ENCODE results near the gene ACBD4. TPM values are rescaled to one million over a fixed set of nuclear protein-coding genes. Genes with fewer than 3 reads are reported as not detected.

Gene ACBD4
- total and polyA plus RNA-seq, 4 donors = 4.4 to 51.4 (median 44.9) TPM

GRCh38 chr17:45132320-45132571 lies 3.2 kb upstream of the ACBD4 start, which contains the start of gene PLCD3:
PLCD3 (minus strand) TSS chr17:45132515; CDS start chr17:45132410, 105 bp downstream.
- no peaks in the 10 kb centered on the region for H3K9me3 ChIP-seq (ENCODE audit: control insufficient read depth in 4 of 4, low read length in 3 of 4)
- H3K9ac ChIP-seq (ENCODE audit: low read depth in 1 of 2, low read length in 2 of 2) = peak within 1 kb of the TSS; percentile 29 to 85
- TF ChIP-seq FOXA2 (IDR thresholded peaks at IDR 0.05) = no peak
- TF ChIP-seq RAD21 (IDR thresholded peaks at IDR 0.05) = no peak
- TF ChIP-seq GABPA (IDR thresholded peaks at IDR 0.05 in 1 of 2, conservative IDR thresholded peaks at IDR 0.05 in 1 of 2) = no peak
- TF ChIP-seq NR2F2 (IDR thresholded peaks at IDR 0.05) = no peak
- TF ChIP-seq HNF4G (IDR thresholded peaks at IDR 0.05) = no peak
- TF ChIP-seq HNF4A (conservative IDR thresholded peaks at IDR 0.05) = no peak
- peaks cover 2 to 32% (median 20%) of the 10 kb centered on the region in 4 donors for H3K4me1 ChIP-seq (ENCODE audit: control insufficient read depth in 4 of 4, insufficient read depth in 4 of 4, low read length in 3 of 4)
- no peaks in the 10 kb centered on the region for H3K27me3 ChIP-seq (ENCODE audit: control insufficient read depth in 4 of 4, insufficient read depth in 4 of 4, low read length in 3 of 4)
- peak within 1 kb of the TSS; percentile 84 to 98 for H3K27ac ChIP-seq (ENCODE audit: low read depth in 1 of 2, low read length in 2 of 2)
- peaks cover 0 to 1% (median 0%) of the 10 kb centered on the region in 4 donors for H3K36me3 ChIP-seq (ENCODE audit: control insufficient read depth in 4 of 4, insufficient read depth in 3 of 4, low read depth in 1 of 4, low read length in 3 of 4)
- peak within 1 kb of the TSS; percentile 61 to 88 (median 81) for H3K4me3 ChIP-seq (ENCODE audit: low read depth in 1 of 3, low read length in 3 of 3)
- no peak for DNase-seq (ENCODE audit: low spot score)
- WGBS = 1% methylated on average over 36 of the region's 36 CpGs

- Histone ChIP-seq H3K9me3 (ENCODE audit: control insufficient read depth in 4 of 4, low read length in 3 of 4) (no peaks in the 10 kb centered on the region), H3K36me3 (ENCODE audit: control insufficient read depth in 4 of 4, insufficient read depth in 3 of 4, low read depth in 1 of 4, low read length in 3 of 4) (peaks cover 0 to 1% (median 0%) of the 10 kb centered on the region in 4 donors), H3K4me1 (ENCODE audit: control insufficient read depth in 4 of 4, insufficient read depth in 4 of 4, low read length in 3 of 4) (peaks cover 2 to 37% (median 22%) of the 10 kb centered on the region in 4 donors), H3K27me3 (ENCODE audit: control insufficient read depth in 4 of 4, insufficient read depth in 4 of 4, low read length in 3 of 4) (no peaks in the 10 kb centered on the region), H3K9ac (ENCODE audit: low read depth in 1 of 2, low read length in 2 of 2) (peak overlapping the region; percentile 29 to 85), H3K4me3 (ENCODE audit: low read depth in 1 of 3, low read length in 3 of 3) (peak overlapping the region; percentile 61 to 88 (median 81)), H3K27ac (ENCODE audit: low read depth in 1 of 2, low read length in 2 of 2) (peak overlapping the region; percentile 84 to 98)
- under 1% methylated on average over 71 of the region's 71 CpGs for WGBS
- TF ChIP-seq TAF1 (conservative IDR thresholded peaks at IDR 0.05) (no peak), RAD21 (IDR thresholded peaks at IDR 0.05) (peak; percentile 82 to 87), NR2F2 (IDR thresholded peaks at IDR 0.05) (no peak), RXRA (IDR thresholded peaks at IDR 0.05) (peak in 1 of 2 donors; percentile 7), YY1 (IDR thresholded peaks at IDR 0.05) (no peak), CTCF (IDR thresholded peaks at IDR 0.05; ENCODE audit: low read depth, low read length, missing input control) (peak; percentile 88), SP1 (IDR thresholded peaks at IDR 0.05) (peak; percentile 3)
- DNase-seq (ENCODE audit: low spot score) = peak; percentile 95
Measured at GRCh38 chr17:45132572-45133463, 2.7 kb upstream of the ACBD4 start.

GRCh38 chr17:45135978-45136791 lies 698 bp downstream of the ACBD4 start:
- DNase-seq (ENCODE audit: low spot score) = peak; percentile 46
- Histone ChIP-seq H3K4me3 (ENCODE audit: low read depth in 1 of 3, low read length in 3 of 3) (peak overlapping the region; percentile 67 to 79 (median 73)), H3K9me3 (ENCODE audit: control insufficient read depth in 4 of 4, low read length in 3 of 4) (no peaks in the 10 kb centered on the region), H3K4me1 (ENCODE audit: control insufficient read depth in 4 of 4, insufficient read depth in 4 of 4, low read length in 3 of 4) (peaks cover 2 to 57% (median 38%) of the 10 kb centered on the region in 4 donors), H3K27me3 (ENCODE audit: control insufficient read depth in 4 of 4, insufficient read depth in 4 of 4, low read length in 3 of 4) (no peaks in the 10 kb centered on the region), H3K27ac (ENCODE audit: low read depth in 1 of 2, low read length in 2 of 2) (peak overlapping the region; percentile 90 to 91), H3K36me3 (ENCODE audit: control insufficient read depth in 4 of 4, insufficient read depth in 3 of 4, low read depth in 1 of 4, low read length in 3 of 4) (peaks cover 3 to 9% (median 7%) of the 10 kb centered on the region in 4 donors), H3K9ac (ENCODE audit: low read depth in 1 of 2, low read length in 2 of 2) (peak overlapping the region; percentile 63 to 80)
- WGBS = 29% methylated on average over 21 of the region's 21 CpGs
- no peak for TF ChIP-seq JUND (IDR thresholded peaks at IDR 0.05)
- peak; percentile 22 for TF ChIP-seq YY1 (IDR thresholded peaks at IDR 0.05)
- no peak for TF ChIP-seq ATF3 (IDR thresholded peaks at IDR 0.05)
